Left lung (tissue), 10 donors: ENCODE results near the gene BEST4. TPM values are rescaled to one million over a fixed set of nuclear protein-coding genes. Genes with fewer than 3 reads are reported as not detected.
"Not testable (repeated sequence)": the region's sequence is repeated elsewhere in the genome, so short reads cannot be mapped to it uniquely, and the experiment has no call there.

ENCODE experiments used
- ATAC-seq: fragments of 200-7000 bp; cut with Tn5 transposase; one replicate; pipeline ENCODE4 v1.9.1; 2020; ENCODE audit warnings: moderate library complexity
- DNase-seq, 4 donors: peaks; one replicate each; pipeline ENCODE4 v3.0.0-alpha.2; 2013 to 2020
- H3K27ac ChIP-seq, 2 donors: fragments of 200-600 bp; sonication (generic) in 1 of 2; one replicate each; pipeline versions ENCODE4 v1.5.0 to v1.8.0; 2020 to 2021
- H3K27me3 ChIP-seq, 2 donors: fragments of 200-600 bp; sonication (generic) in 1 of 2; one replicate each; pipeline versions ENCODE4 v1.5.0 to v1.8.0; 2020 to 2021
- H3K36me3 ChIP-seq, 2 donors: fragments of 200-600 bp; sonication (generic) in 1 of 2; one replicate each; pipeline versions ENCODE4 v1.5.0 to v1.8.0; 2020 to 2021
- H3K4me1 ChIP-seq, 2 donors: fragments of 200-600 bp; one replicate each; pipeline ENCODE4 v1.8.0; 2021
- H3K4me3 ChIP-seq, 2 donors: fragments of 200-600 bp; sonication (generic) in 1 of 2; one replicate each; pipeline versions ENCODE4 v1.5.0 to v1.8.0; 2020 to 2021; ENCODE audit warnings: mild to moderate bottlenecking in 1 of 2
- H3K9me3 ChIP-seq, 2 donors: fragments of 200-600 bp; sonication (generic) in 1 of 2; one replicate each; pipeline versions ENCODE4 v1.5.0 to v1.8.0; 2020 to 2021
- intact Hi-C, 2 donors: fragments of 100-400 bp; cut with DNase I; formaldehyde crosslinking; loops; one replicate each; pipeline versions ENCODE4 v1.11.2 to v1.14.2; 2022
- polyA plus RNA-seq, 6 donors: library from polyadenylated mRNA; unstranded; fragments of 120-200 nt; gene quantifications; one replicate each; pipeline ENCODE4 v1.2.1, GENCODE V29; 2013; ENCODE audit not compliant: insufficient read length in 6 of 6
- total RNA-seq, 2 donors: library from RNA; stranded (reverse); fragmentation: NEBNext Ultra II Directional; extraction: Animal tissue kit (Norgen Biotek cat#: 25700); gene quantifications; one replicate each; pipeline ENCODE4 v1.2.1, GENCODE V29; 2021
- TF ChIP-seq, protein P1 (sequence below), 2 donors: fragments of 200-600 bp; sonication (generic) in 1 of 2; IDR thresholded peaks; one replicate each; pipeline versions ENCODE4 v1.5.0 to v1.8.0; 2021; ENCODE audit warnings: antibody characterized with exemption in 2 of 2
- donor health status: DM: no; HTN: yes; CAD: no.
- donor health status: DM: no; HTN: no; CAD: no.

BEST4 gene
- total and polyA plus RNA-seq, 8 donors = 0.23 to 1.2 (median 0.90) TPM

DNA sequence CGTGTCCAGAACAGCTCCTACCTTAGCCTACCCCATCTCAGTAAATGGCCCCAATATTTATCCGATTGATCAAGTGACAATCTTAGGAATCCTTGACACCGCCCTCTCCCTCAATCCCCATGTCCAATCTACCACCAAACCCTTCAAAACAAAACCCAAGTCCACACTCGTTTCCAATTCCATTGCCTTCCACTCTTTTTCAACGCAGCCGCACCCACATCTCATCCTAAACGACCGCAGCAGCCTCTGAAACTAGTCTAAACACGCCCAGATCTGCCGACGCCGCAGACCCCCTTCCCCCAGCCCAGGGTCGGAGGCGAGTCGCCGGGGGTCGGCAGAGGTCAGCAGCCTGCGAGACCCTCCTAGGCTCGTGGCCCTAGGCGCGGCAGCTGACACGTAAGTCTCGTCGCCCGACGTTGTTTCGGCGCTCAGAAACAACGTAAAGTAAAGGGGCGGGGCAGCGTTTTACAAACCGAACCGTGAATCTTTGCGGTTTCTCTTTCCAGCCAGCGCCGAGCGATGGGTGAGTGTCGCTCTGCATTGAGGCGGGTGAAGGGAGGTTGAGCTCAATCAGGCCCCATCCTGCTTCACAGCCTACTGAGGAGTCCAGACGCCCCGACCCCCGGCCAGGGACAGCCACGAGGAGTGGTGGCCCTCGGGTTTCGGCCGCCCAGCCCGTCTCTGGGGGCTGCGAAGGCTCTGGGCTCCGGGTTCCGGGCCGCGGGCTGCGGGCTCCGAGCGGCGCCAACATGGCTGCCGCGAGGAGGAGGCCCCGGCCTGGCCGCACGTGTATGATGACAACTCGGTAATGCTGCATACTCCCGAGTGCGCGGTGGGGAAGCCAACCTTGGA, 12.7 kb downstream of the BEST4 start, which contains the start of gene RPS8:
Gene RPS8 (plus strand): TSS at position 463 of the 852 bp plus-strand sequence. CDS start 57 bp downstream, at position 520.
- peak; percentile 94 for ATAC-seq
- intact Hi-C loops = no loop called here
- DNase-seq = peak; percentile 93 to 96 (median 94)
- Histone ChIP-seq H3K4me1 (peaks cover 21 to 39% of the 10 kb centered on the region in 2 donors), H3K4me3 (peak within 1 kb of the TSS; percentile 88 to 93), H3K27ac (peak within 1 kb of the TSS; percentile 91 to 93), H3K36me3 (peaks cover 0 to 42% of the 10 kb centered on the region in 2 donors), H3K9me3 (no peaks in the 10 kb centered on the region), H3K27me3 (no peaks in the 10 kb centered on the region)
- TF ChIP-seq, protein P1, sequence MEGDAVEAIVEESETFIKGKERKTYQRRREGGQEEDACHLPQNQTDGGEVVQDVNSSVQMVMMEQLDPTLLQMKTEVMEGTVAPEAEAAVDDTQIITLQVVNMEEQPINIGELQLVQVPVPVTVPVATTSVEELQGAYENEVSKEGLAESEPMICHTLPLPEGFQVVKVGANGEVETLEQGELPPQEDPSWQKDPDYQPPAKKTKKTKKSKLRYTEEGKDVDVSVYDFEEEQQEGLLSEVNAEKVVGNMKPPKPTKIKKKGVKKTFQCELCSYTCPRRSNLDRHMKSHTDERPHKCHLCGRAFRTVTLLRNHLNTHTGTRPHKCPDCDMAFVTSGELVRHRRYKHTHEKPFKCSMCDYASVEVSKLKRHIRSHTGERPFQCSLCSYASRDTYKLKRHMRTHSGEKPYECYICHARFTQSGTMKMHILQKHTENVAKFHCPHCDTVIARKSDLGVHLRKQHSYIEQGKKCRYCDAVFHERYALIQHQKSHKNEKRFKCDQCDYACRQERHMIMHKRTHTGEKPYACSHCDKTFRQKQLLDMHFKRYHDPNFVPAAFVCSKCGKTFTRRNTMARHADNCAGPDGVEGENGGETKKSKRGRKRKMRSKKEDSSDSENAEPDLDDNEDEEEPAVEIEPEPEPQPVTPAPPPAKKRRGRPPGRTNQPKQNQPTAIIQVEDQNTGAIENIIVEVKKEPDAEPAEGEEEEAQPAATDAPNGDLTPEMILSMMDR (IDR thresholded peaks at IDR 0.05) = no peak

DNA sequence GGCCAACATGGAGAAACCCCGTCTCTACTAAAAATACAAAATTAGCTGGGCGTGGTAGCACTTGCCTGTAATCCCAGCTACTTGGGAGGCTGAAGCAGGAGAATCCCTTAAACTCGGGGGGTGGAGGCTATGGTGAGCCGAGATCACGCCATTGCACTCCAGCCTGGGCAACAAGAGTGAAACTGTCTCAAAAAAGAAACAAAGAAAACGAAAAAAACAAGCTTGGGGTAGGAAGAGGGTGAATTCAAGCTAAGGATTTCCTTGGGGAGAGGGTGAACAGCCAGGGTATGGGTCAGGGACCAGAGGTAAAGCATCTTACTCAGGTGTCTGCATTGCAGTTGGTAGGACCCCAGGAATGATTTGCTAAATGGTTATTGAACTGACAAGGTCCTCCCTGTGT, 21.5 kb downstream of the BEST4 start:
- ATAC-seq, intact Hi-C loops, H3K4me1 ChIP-seq, DNase-seq, H3K4me3 ChIP-seq, H3K27me3 ChIP-seq, H3K27ac ChIP-seq, H3K9me3 ChIP-seq: not testable (repeated sequence)
- H3K36me3 ChIP-seq = peaks cover 0 to 47% of the 10 kb centered on the region in 2 donors

DNA sequence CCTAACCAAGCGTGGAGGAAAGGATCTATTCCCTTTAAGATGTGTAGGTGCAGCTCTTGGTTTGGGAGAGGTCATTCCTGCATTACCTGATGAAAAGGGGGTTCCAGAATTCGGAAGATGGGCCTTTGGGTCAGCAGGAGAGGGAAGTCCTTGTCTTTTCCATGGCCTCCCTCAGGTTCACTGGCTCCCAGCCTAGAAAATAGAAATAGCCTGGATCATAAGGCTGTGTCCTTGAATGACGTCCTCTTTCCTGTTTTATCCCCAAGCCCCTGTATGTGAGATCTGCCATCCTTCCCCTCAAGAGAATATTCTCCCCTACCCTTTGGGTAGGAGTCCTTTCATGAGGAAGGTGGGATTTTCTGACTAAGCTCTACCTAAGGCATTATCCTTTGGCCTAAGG, 27.1 kb downstream of the BEST4 start:
- no peak for ATAC-seq
- Histone ChIP-seq H3K27me3 (no peaks in the 10 kb centered on the region), H3K27ac (no peak overlapping the region), H3K4me3 (no peak overlapping the region), H3K9me3 (no peaks in the 10 kb centered on the region), H3K4me1 (no peaks in the 10 kb centered on the region), H3K36me3 (peaks cover 0 to 49% of the 10 kb centered on the region in 2 donors)
- intact Hi-C loops = no loop called here
- no peak for DNase-seq
- TF ChIP-seq, protein P1 (IDR thresholded peaks at IDR 0.05) = no peak

DNA sequence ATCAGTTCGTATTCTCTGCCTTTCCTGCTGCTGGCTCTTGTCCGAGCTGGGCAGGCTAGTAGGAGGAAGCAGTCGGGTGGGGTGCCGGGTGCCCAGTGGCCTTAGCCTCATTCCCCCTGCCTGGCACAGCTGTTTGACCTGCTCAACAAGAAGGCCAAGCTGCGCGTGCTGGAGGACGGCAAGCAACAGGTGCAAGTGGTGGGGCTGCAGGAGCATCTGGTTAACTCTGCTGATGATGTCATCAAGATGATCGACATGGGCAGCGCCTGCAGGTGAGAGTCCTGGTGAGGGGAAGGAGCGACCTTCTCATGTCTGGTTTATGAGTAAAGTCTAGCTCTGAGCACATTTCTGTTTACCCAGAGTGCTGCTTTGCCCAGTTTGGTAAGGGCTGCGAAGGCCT, 28.9 kb downstream of the BEST4 start:
- DNase-seq (no peak), ATAC-seq (no peak)
- intact Hi-C loops = no loop called here
- Histone ChIP-seq H3K36me3 (peaks cover 0 to 62% of the 10 kb centered on the region in 2 donors), H3K4me1 (no peaks in the 10 kb centered on the region), H3K9me3 (no peaks in the 10 kb centered on the region), H3K27ac (no peak overlapping the region), H3K4me3 (no peak overlapping the region), H3K27me3 (no peaks in the 10 kb centered on the region)
- TF ChIP-seq, protein P1 (IDR thresholded peaks at IDR 0.05) = no peak

DNA sequence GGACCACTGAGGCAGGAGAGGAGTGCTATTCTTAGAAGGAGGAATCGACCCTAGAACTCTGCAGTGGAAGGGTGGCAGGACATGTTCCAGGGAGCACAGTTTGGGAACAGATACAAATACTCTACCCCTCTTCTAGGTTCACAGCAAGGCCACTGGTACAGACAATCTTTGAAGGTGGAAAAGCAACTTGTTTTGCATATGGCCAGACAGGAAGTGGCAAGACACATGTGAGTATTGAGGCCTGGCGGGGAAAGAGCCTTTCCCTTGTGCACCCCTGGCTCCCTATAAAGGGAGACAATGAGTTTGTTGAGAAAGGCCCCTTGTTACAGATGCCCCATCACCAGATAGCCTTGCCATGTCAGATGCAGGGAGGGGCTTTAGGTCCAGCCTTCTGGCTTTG, 30.6 kb downstream of the BEST4 start:
- Histone ChIP-seq H3K36me3 (peaks cover 0 to 67% of the 10 kb centered on the region in 2 donors), H3K27me3 (no peaks in the 10 kb centered on the region), H3K4me1 (no peaks in the 10 kb centered on the region), H3K4me3 (no peak overlapping the region), H3K9me3 (no peaks in the 10 kb centered on the region), H3K27ac (no peak overlapping the region)
- intact Hi-C loops = no loop called here
- TF ChIP-seq, protein P1 (IDR thresholded peaks at IDR 0.05) = no peak
- no peak for ATAC-seq
- no peak for DNase-seq
